HCT116 (cell line): ENCODE data around the gene ACTN1. TPM values are rescaled to one million over a fixed set of nuclear protein-coding genes. Genes with fewer than 3 reads are reported as not detected.

Experiments
- ATAC-seq: fragments of 200-7000 bp; cut with Tn5 transposase; 2 replicates; pipeline ENCODE4 v1.9.1; 2020; ENCODE audit warnings: mild to moderate bottlenecking, moderate library complexity
- BruUV-seq: library from RNA; stranded (reverse); fragments of 400-500 nt; replicated peaks from 2 replicates; lab custom pipeline; 2021; lab: Mats Ljungman, UMichigan
- CTCF ChIA-PET: fragments of 300-600 bp; sonication (Branson Sonifier 250); formaldehyde crosslinking; loops from one replicate; lab custom pipeline; 2021; ENCODE audit warnings: antibody characterized with exemption; lab: Charles Lee
- POLR2A ChIA-PET: fragments of 300-600, 350-600 bp; sonication (Branson Sonifier 250); formaldehyde crosslinking; loops from one replicate; lab custom pipeline; 2021; ENCODE audit warnings: antibody characterized with exemption; lab: Charles Lee
- RAD21 ChIA-PET, 2 experiments: fragments of 300-600 bp; sonication (Branson Sonifier 250); formaldehyde crosslinking; loops; one replicate each; lab custom pipeline; 2023; ENCODE audit warnings: low total read pairs in 2 of 2; ENCODE audit not compliant: uncharacterized antibody in 2 of 2, unreplicated experiment in 2 of 2, low non-redundant PET in 1 of 2; lab: Charles Lee
- DNase-seq: peaks from one replicate; pipeline ENCODE4 v3.0.0-alpha.2; 2010; ENCODE audit warnings: low read depth, low spot score
- H2AFZ ChIP-seq: fragments of 200-600 bp; shearing (Covaris generic), sonication (generic); 2 replicates; pipeline ENCODE4 v1.6.1; 2017; ENCODE audit warnings: low read depth, mixed run types, mixed read lengths, antibody characterized with exemption, low read length; ENCODE audit not compliant: poor library complexity, severe bottlenecking
- H3K27ac ChIP-seq: 2 replicates; pipeline ENCODE4 v1.5.1; 2012; ENCODE audit warnings: low read depth, low read length
- H3K27me3 ChIP-seq: fragments of 200-600 bp; sonication (generic); 2 replicates; pipeline ENCODE4 v1.6.1; 2016; ENCODE audit warnings: mixed run types, low read length, mixed read lengths; ENCODE audit not compliant: insufficient read depth
- H3K36me3 ChIP-seq, 2 experiments: fragments of 200-500 bp in 1 of 2; fragments of 200-600 bp in 1 of 2; sonication (Bioruptor generic) in 1 of 2; sonication (generic) in 1 of 2; 2 replicates each; pipeline versions ENCODE4 v1.5.1 to v1.6.1; 2014 to 2016; ENCODE audit warnings: low read length in 2 of 2, inconsistent platforms in 1 of 2, mixed read lengths in 1 of 2, mixed run types in 1 of 2; ENCODE audit not compliant: insufficient read depth in 2 of 2, control insufficient read depth in 1 of 2
- H3K4me1 ChIP-seq, 2 experiments: fragments of 200-600 bp in 1 of 2; sonication (generic) in 1 of 2; 2 replicates each; pipeline versions ENCODE4 v1.5.1 to v1.6.1; 2012 to 2017; ENCODE audit warnings: low read length in 2 of 2, inconsistent platforms in 1 of 2, mild to moderate bottlenecking in 1 of 2, mixed read lengths in 1 of 2, mixed run types in 1 of 2, moderate library complexity in 1 of 2; ENCODE audit not compliant: insufficient read depth in 2 of 2, control insufficient read depth in 1 of 2
- H3K4me2 ChIP-seq: fragments of 200-600 bp; sonication (generic); 2 replicates; pipeline ENCODE4 v1.6.1; 2017; ENCODE audit warnings: mixed run types, low read length, mixed read lengths
- H3K4me3 ChIP-seq, 2 experiments: fragments of 200-600 bp in 1 of 2; sonication (generic) in 1 of 2; replicated peaks in 1 of 2; 2 replicates each; pipeline ENCODE4 v1.5.1; 2011 to 2016; ENCODE audit warnings: low read length in 2 of 2, control low read depth in 1 of 2, low read depth in 1 of 2, mild to moderate bottlenecking in 1 of 2, mixed read lengths in 1 of 2, mixed run types in 1 of 2
- H3K79me2 ChIP-seq: fragments of 200-600 bp; sonication (generic); 2 replicates; pipeline ENCODE4 v1.6.1; 2017; ENCODE audit warnings: mild to moderate bottlenecking, mixed run types, low read length, moderate library complexity, mixed read lengths; ENCODE audit not compliant: insufficient read depth
- H3K9ac ChIP-seq: fragments of 200-600 bp; sonication (generic); 2 replicates; pipeline ENCODE4 v1.6.1; 2016; ENCODE audit warnings: low read length, mixed read lengths
- H3K9me2 ChIP-seq: fragments of 200-600 bp; sonication (generic), shearing (Covaris generic); 2 replicates; pipeline ENCODE4 v1.6.1; 2017; ENCODE audit warnings: mixed run types, mild to moderate bottlenecking, moderate library complexity; ENCODE audit not compliant: insufficient read depth
- H3K9me3 ChIP-seq, 2 experiments: fragments of 200-500 bp in 1 of 2; fragments of 200-600 bp in 1 of 2; sonication (Bioruptor generic) in 1 of 2; sonication (generic) in 1 of 2; 2 replicates each; pipeline ENCODE4 v1.6.1; 2014 to 2017; ENCODE audit warnings: low read length in 2 of 2, mixed read lengths in 2 of 2, inconsistent platforms in 1 of 2, low read depth in 1 of 2, mild to moderate bottlenecking in 1 of 2, mixed run types in 1 of 2, moderate library complexity in 1 of 2; ENCODE audit not compliant: control insufficient read depth in 1 of 2, insufficient read depth in 1 of 2
- H4K20me1 ChIP-seq: fragments of 200-600 bp; sonication (generic), shearing (Covaris generic); 2 replicates; pipeline ENCODE4 v1.6.1; 2017; ENCODE audit warnings: mixed run types, mild to moderate bottlenecking, moderate library complexity; ENCODE audit not compliant: insufficient read depth
- CBX3 ChIP-seq: IDR thresholded peaks from 2 replicates; pipeline ENCODE4 v1.6.1; 2012; ENCODE audit warnings: low read depth
- CTCF ChIP-seq, 3 experiments: fragments of 200-600 bp in 1 of 3; sonication (generic) in 1 of 3; IDR thresholded peaks in 2 of 3; conservative IDR thresholded peaks in 1 of 3; 2 replicates each; pipeline ENCODE4 v1.5.1; 2012 to 2017; ENCODE audit warnings: low read depth in 2 of 3, low read length in 2 of 3, antibody characterized with exemption in 1 of 3, borderline replicate concordance in 1 of 3, control low read depth in 1 of 3, mild to moderate bottlenecking in 1 of 3, mixed read lengths in 1 of 3, mixed run types in 1 of 3, moderate library complexity in 1 of 3; ENCODE audit not compliant: insufficient read depth in 1 of 3
- MAX ChIP-seq: IDR thresholded peaks from 2 replicates; pipeline ENCODE4 v1.6.1; 2012
- SIN3A ChIP-seq: IDR thresholded peaks from 2 replicates; pipeline ENCODE4 v1.6.1; 2012; ENCODE audit warnings: low read depth
- SRF ChIP-seq: IDR thresholded peaks from 2 replicates; pipeline ENCODE4 v1.6.1; 2012; ENCODE audit warnings: low read depth
- YY1 ChIP-seq: IDR thresholded peaks from 2 replicates; pipeline ENCODE4 v1.6.1; 2011; ENCODE audit warnings: low read length, low read depth, moderate library complexity, mild to moderate bottlenecking; ENCODE audit not compliant: insufficient replicate concordance; ENCODE audit errors: extremely low read depth
- ZBTB33 ChIP-seq: IDR thresholded peaks from 2 replicates; pipeline ENCODE4 v1.6.1; 2011; ENCODE audit warnings: mild to moderate bottlenecking, low read length, moderate library complexity; ENCODE audit not compliant: insufficient replicate concordance; ENCODE audit errors: extremely low read depth
- ZFX ChIP-seq: fragments of 450-650 bp; IDR thresholded peaks from 2 replicates; pipeline ENCODE4 v1.6.1; 2017
- intact Hi-C: fragments of 100-400 bp; cut with micrococcal nuclease; formaldehyde crosslinking; loops from 2 replicates; pipeline ENCODE4 v1.10.0; 2022
- total RNA-seq: library from RNA; stranded (reverse); gene quantifications from one replicate; pipeline ENCODE4 v1.2.1, GENCODE V29; 2021; ENCODE audit not compliant: unreplicated experiment

Gene ACTN1
- total RNA-seq, 1 experiment from 2014 or later = 123 TPM

GRCh38 chr14:68916358-68916941 lies 62.7 kb downstream of the ACTN1 start:
- Histone ChIP-seq H3K4me2 (no peak overlapping the region), H3K4me1 (no peaks in the 10 kb centered on the region), H3K9me2 (no peaks in the 10 kb centered on the region), H3K9me3 (no peaks in the 10 kb centered on the region), H4K20me1 (no peaks in the 10 kb centered on the region), H3K9ac (no peak overlapping the region), H3K27me3 (no peaks in the 10 kb centered on the region), H3K4me3 (no peak overlapping the region), H3K79me2 (peaks cover 4% of the 10 kb centered on the region; the same call in 1 of the 2 replicates), H3K36me3 (peaks cover 15 to 20% of the 10 kb centered on the region in 2 experiments; a peak in 3 of 4 replicates), H2AFZ (no peak overlapping the region), H3K27ac (no peak overlapping the region)
- ATAC-seq (no peak), DNase-seq (no peak)
- BruUV-seq = no TSS peak
- CTCF ChIA-PET = no interaction called here
- intact Hi-C loops = no loop called here
- RAD21 ChIA-PET = no interaction called here
- no peak for TF ChIP-seq YY1
- no peak for TF ChIP-seq ZFX
- no peak for TF ChIP-seq CTCF (IDR thresholded peaks at IDR 0.05 in 2 of 3, conservative IDR thresholded peaks at IDR 0.05 in 1 of 3; ENCODE audit: borderline replicate concordance in 1 of 3, insufficient read depth in 1 of 3, low read depth in 2 of 3, low read length in 2 of 3)
- no peak for TF ChIP-seq MAX
- TF ChIP-seq SIN3A = no peak
- no peak for TF ChIP-seq CBX3
- no peak for TF ChIP-seq SRF
- no peak for TF ChIP-seq ZBTB33
- POLR2A ChIA-PET = no interaction called here
